Nucleus accumbens (tissue), 56 donors: ENCODE data around the gene TOLLIP.

ENCODE experiments used
- DNase-seq, 56 donors: peaks; one replicate each; lab custom pipeline; 2025; lab: John Stamatoyannopoulos, UW

TOLLIP gene

GRCh38 chr11:1235901-1236315 lies 73.5 kb downstream of the TOLLIP start:
- no peak for DNase-seq

- DNase-seq = no peak
Observed at GRCh38 chr11:1235306-1235900, 74.0 kb downstream of the TOLLIP start.

- no peak for DNase-seq
Observed at GRCh38 chr11:1234771-1235305, 74.6 kb downstream of the TOLLIP start.

- no peak for DNase-seq
Observed at GRCh38 chr11:1234054-1234720, 75.2 kb downstream of the TOLLIP start.

- no peak for DNase-seq
Observed at GRCh38 chr11:1233351-1234053, 75.9 kb downstream of the TOLLIP start.

- no peak for DNase-seq
Observed at GRCh38 chr11:1232883-1233321, 76.5 kb downstream of the TOLLIP start.

- DNase-seq = no peak
Observed at GRCh38 chr11:1232021-1232882, 77.2 kb downstream of the TOLLIP start.

- DNase-seq = no peak
Observed at GRCh38 chr11:1231396-1232020, 77.9 kb downstream of the TOLLIP start.

- DNase-seq = no peak
Observed at GRCh38 chr11:1230456-1231395, 78.7 kb downstream of the TOLLIP start.

GRCh38 chr11:1230121-1230455 lies 79.3 kb downstream of the TOLLIP start:
- no peak for DNase-seq

GRCh38 chr11:1229471-1230120 lies 79.8 kb downstream of the TOLLIP start:
- no peak for DNase-seq

- DNase-seq = no peak
Observed at GRCh38 chr11:1228921-1229451, 80.4 kb downstream of the TOLLIP start.

GRCh38 chr11:1228101-1228821 lies 81.2 kb downstream of the TOLLIP start:
- DNase-seq = no peak

GRCh38 chr11:1227551-1228100 lies 81.8 kb downstream of the TOLLIP start:
- DNase-seq = no peak

- no peak for DNase-seq
Observed at GRCh38 chr11:1226986-1227550, 82.4 kb downstream of the TOLLIP start.

GRCh38 chr11:1226226-1226985 lies 83.0 kb downstream of the TOLLIP start:
- DNase-seq = no peak
